HepG2 (cell line): ENCODE results near the gene SNX15. TPM values are rescaled to one million over a fixed set of nuclear protein-coding genes. Genes with fewer than 3 reads are reported as not detected.
A peak's percentile ranks its signal among the peaks of the same experiment; 100 is the strongest.

ENCODE experiments used
- ATAC-seq: fragments of 200-7000 bp; cut with Tn5 transposase; 3 replicates; pipeline ENCODE4 v1.9.1; 2020; ENCODE audit warnings: mild to moderate bottlenecking, moderate library complexity
- BruUV-seq: library from RNA; stranded (reverse); fragments of 400-500 nt; replicated peaks from 2 replicates; lab custom pipeline; 2021; lab: Mats Ljungman, UMichigan
- CTCF ChIA-PET: fragments of 300-600 bp; formaldehyde crosslinking; extraction: SDS; loops from one replicate; lab custom pipeline; 2021; ENCODE audit warnings: low total read pairs, inconsistent platforms, low intra/inter-chr PET ratio; lab: Yijun Ruan, JAX
- POLR2A ChIA-PET: fragments of 350-600 bp; sonication (Branson Sonifier 250); formaldehyde crosslinking; loops from one replicate; lab custom pipeline; 2020; ENCODE audit warnings: antibody characterized with exemption, inconsistent platforms; lab: Yijun Ruan, JAX
- DNase-seq: peaks from one replicate; pipeline ENCODE4 v3.0.0-alpha.2; 2015; ENCODE audit warnings: low spot score
- FAIRE-seq: peaks from 3 replicates; lab custom pipeline; 2011; peaks lifted over from hg19 to GRCh38; lab: Jason Lieb, UNC
- H2AFZ ChIP-seq: one replicate; pipeline ENCODE4 v1.6.1; 2011; ENCODE audit warnings: low read length, inconsistent platforms
- H3K27ac ChIP-seq: fragments of 300-600 bp; 3 replicates; pipeline ENCODE4 v1.8.0; 2011; ENCODE audit warnings: mixed run types, mild to moderate bottlenecking, mixed read lengths, low read length, inconsistent platforms; ENCODE audit not compliant: insufficient read depth; ENCODE audit errors: extremely low read length
- H3K27me3 ChIP-seq, 2 experiments: fragments of 200-600 bp in 1 of 2; 2 replicates in 1 of 2; 3 replicates in 1 of 2; pipeline versions ENCODE4 v1.6.0 to v1.8.0; 2011; ENCODE audit warnings: low read length in 2 of 2, mild to moderate bottlenecking in 2 of 2, moderate library complexity in 2 of 2, inconsistent platforms in 1 of 2; ENCODE audit not compliant: insufficient read depth in 2 of 2, control insufficient read depth in 1 of 2
- H3K36me3 ChIP-seq, 2 experiments: fragments of 200-600 bp in 1 of 2; replicated peaks in 1 of 2; 2 replicates in 1 of 2; 3 replicates in 1 of 2; pipeline versions ENCODE4 v1.5.1 to v1.8.0; 2011; ENCODE audit warnings: low read length in 2 of 2, inconsistent platforms in 1 of 2; ENCODE audit not compliant: insufficient read depth in 2 of 2, control insufficient read depth in 1 of 2
- H3K4me1 ChIP-seq: 2 replicates; pipeline ENCODE4 v1.5.1; 2012; ENCODE audit warnings: low read length, inconsistent platforms; ENCODE audit not compliant: insufficient read depth
- H3K4me2 ChIP-seq: 2 replicates; pipeline ENCODE4 v1.6.0; 2011; ENCODE audit warnings: low read depth, low read length, inconsistent platforms
- H3K4me3 ChIP-seq, 3 experiments: fragments of 200-600 bp in 1 of 3; sonication (generic), shearing (Covaris generic) in 1 of 3; replicated peaks in 1 of 3; 2 replicates each; pipeline ENCODE4 v1.5.1; 2011 to 2016; ENCODE audit warnings: low read length in 3 of 3, inconsistent platforms in 2 of 3, low read depth in 2 of 3, mild to moderate bottlenecking in 2 of 3, control low read depth in 1 of 3, mixed read lengths in 1 of 3; ENCODE audit not compliant: insufficient read depth in 1 of 3
- H3K79me2 ChIP-seq: one replicate; pipeline ENCODE4 v1.6.1; 2011; ENCODE audit warnings: low read length, inconsistent platforms; ENCODE audit not compliant: insufficient read depth
- H3K9ac ChIP-seq: 2 replicates; pipeline ENCODE4 v1.6.0; 2011; ENCODE audit warnings: mild to moderate bottlenecking, low read depth, low read length, inconsistent platforms; ENCODE audit not compliant: insufficient read depth
- H3K9me3 ChIP-seq: 2 replicates; pipeline ENCODE4 v1.5.1; 2012; ENCODE audit warnings: mild to moderate bottlenecking, low read length
- H4K20me1 ChIP-seq: 2 replicates; pipeline ENCODE4 v1.6.0; 2011; ENCODE audit warnings: inconsistent platforms, mild to moderate bottlenecking, low read length, moderate library complexity; ENCODE audit not compliant: insufficient read depth
- HOXD1 ChIP-seq: sonication (generic); formaldehyde crosslinking; IDR thresholded peaks from 2 replicates; pipeline ENCODE4 v1.5.0; 2020; ENCODE audit warnings: missing genetic modification reagents
- KAT8 ChIP-seq: IDR thresholded peaks from 2 replicates; pipeline ENCODE4 v1.6.1; 2016; ENCODE audit warnings: missing genetic modification reagents, missing compliant biosample characterization
- LRRFIP1 ChIP-seq: sonication (generic); formaldehyde crosslinking; conservative IDR thresholded peaks from 2 replicates; pipeline ENCODE4 v1.4.0; 2020; ENCODE audit warnings: missing genetic modification reagents
- MAFG ChIP-seq: sonication (generic); formaldehyde crosslinking; IDR thresholded peaks from 2 replicates; pipeline ENCODE4 v1.5.1; 2020; ENCODE audit warnings: mild to moderate bottlenecking, missing genetic modification reagents
- NFE2L1 ChIP-seq: sonication (generic); formaldehyde crosslinking; IDR thresholded peaks from 2 replicates; pipeline ENCODE4 v1.4.0; 2020; ENCODE audit warnings: missing genetic modification reagents, mild to moderate bottlenecking, borderline replicate concordance
- NR2C2 ChIP-seq: sonication (generic); formaldehyde crosslinking; IDR thresholded peaks from 2 replicates; pipeline ENCODE4 v1.4.0; 2020; ENCODE audit warnings: missing genetic modification reagents, mild to moderate bottlenecking, moderate library complexity, borderline replicate concordance
- PHF5A ChIP-seq: IDR thresholded peaks from one replicate; pipeline ENCODE4 v1.6.1; 2018; ENCODE audit warnings: low read depth, missing genetic modification reagents; ENCODE audit not compliant: unreplicated experiment
- RAD21 ChIP-seq: fragments of 450-650 bp; formaldehyde crosslinking; IDR thresholded peaks from 2 replicates; pipeline ENCODE4 v1.5.0; 2020; ENCODE audit warnings: mild to moderate bottlenecking
- SOX6 ChIP-seq, 2 experiments: fragments of 450-650 bp in 1 of 2; sonication (generic) in 1 of 2; formaldehyde crosslinking in 1 of 2; IDR thresholded peaks; 2 replicates each; pipeline versions ENCODE4 v1.4.0 to v1.6.1; 2017 to 2020; ENCODE audit warnings: antibody characterized with exemption in 1 of 2, mild to moderate bottlenecking in 1 of 2, missing genetic modification reagents in 1 of 2
- SRY ChIP-seq: sonication (generic); formaldehyde crosslinking; IDR thresholded peaks from 2 replicates; pipeline ENCODE4 v1.8.0; 2022; ENCODE audit warnings: mild to moderate bottlenecking, missing genetic modification reagents
- STAT6 ChIP-seq: sonication (generic); formaldehyde crosslinking; IDR thresholded peaks from 2 replicates; pipeline ENCODE4 v1.4.0; 2020; ENCODE audit warnings: missing genetic modification reagents, mild to moderate bottlenecking, borderline replicate concordance
- TMF1 ChIP-seq: sonication (generic); formaldehyde crosslinking; IDR thresholded peaks from 2 replicates; pipeline ENCODE4 v1.8.1; 2022; ENCODE audit warnings: low read depth, missing genetic modification reagents
- U2AF2 ChIP-seq: fragments of 200-400 bp; formaldehyde crosslinking; IDR thresholded peaks from 2 replicates; pipeline ENCODE4 v1.6.1; 2017; ENCODE audit warnings: low read depth, mild to moderate bottlenecking, low read length
- ZNF329 ChIP-seq: sonication (generic); formaldehyde crosslinking; IDR thresholded peaks from 2 replicates; pipeline ENCODE4 v1.9.0; 2021; ENCODE audit warnings: low read depth, mild to moderate bottlenecking, missing genetic modification reagents
- ZNF879 ChIP-seq: sonication (generic); formaldehyde crosslinking; IDR thresholded peaks from 2 replicates; pipeline ENCODE4 v1.8.1; 2023; ENCODE audit warnings: missing genetic modification reagents
- WGBS: methylation state at CpG from one replicate; pipeline ENCODE4 v1.1.6; 2017; ENCODE audit warnings: low lambda C conversion rate; 5-methylcytosine and 5-hydroxymethylcytosine counted together
- in situ Hi-C: cut with HindIII; loops from 2 replicates; pipeline ENCODE4 v1.10.0; 2017; ENCODE audit warnings: low pct_unique_long_range_greater_than_20kb; ENCODE audit not compliant: extremely low pct_ligation_motif_present
- intact Hi-C: fragments of 100-400 bp; cut with micrococcal nuclease; formaldehyde crosslinking; loops from one replicate; pipeline ENCODE4 v1.10.0; 2022; ENCODE audit not compliant: unreplicated experiment
- polyA plus RNA-seq, 8 experiments: library from polyadenylated mRNA; depleted of rRNA in 3 of 8; stranded (reverse) in 7 of 8; unstranded in 1 of 8; fragments of >200 nt; fragmentation: Illumina TruSeq in 4 of 8; extraction: Trizol in 4 of 8; gene quantifications; 2 replicates each; pipeline versions ENCODE4 v1.2.1 to v1.2.3, GENCODE V29; 2011 to 2016; ENCODE audit warnings: low read depth in 4 of 8, missing spikeins in 1 of 8, mixed read lengths in 1 of 8; ENCODE audit not compliant: insufficient read depth in 1 of 8
- total RNA-seq, 5 experiments: library from RNA; depleted of rRNA; stranded (reverse); fragments of >200 nt; fragmentation: Illumina TruSeq; extraction: Trizol; gene quantifications; 2 replicates each; pipeline ENCODE4 v1.2.3, GENCODE V29; 2016; ENCODE audit warnings: low read depth in 1 of 5
- TF ChIP-seq, protein P1 (sequence below): sonication (generic); formaldehyde crosslinking; IDR thresholded peaks from 2 replicates; pipeline ENCODE4 v1.4.0; 2020; ENCODE audit warnings: missing genetic modification reagents, borderline replicate concordance

Gene SNX15
- total and polyA plus RNA-seq, 2 of the 13 experiments (the other 11 are each of a cell fraction or from before 2014, with no cell fraction given), result 19.1 to 22.6 TPM

DNA sequence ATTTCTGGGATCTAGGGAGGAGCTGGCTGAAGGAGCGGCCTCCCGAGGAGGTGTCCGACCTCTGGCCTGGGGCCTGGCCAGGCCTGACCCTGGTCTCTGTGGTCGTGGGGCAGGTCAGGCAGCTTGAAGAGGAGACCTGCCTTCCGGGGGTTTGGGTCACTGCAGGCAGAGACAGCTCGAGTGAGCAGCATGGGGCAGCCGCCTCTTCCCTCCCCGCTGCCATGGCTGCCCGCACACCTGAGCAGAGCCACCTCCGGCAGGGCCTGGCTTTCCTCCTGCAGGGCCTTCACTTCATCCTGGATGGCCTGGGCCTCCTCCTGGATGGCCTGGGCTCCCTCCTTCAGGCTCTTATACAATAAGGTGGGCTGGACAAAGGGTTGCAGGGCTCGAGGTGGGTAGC lies 39.1 kb downstream of the SNX15 start (continued):
- TF ChIP-seq KAT8 (CRISPR knock-in tag) (0 out of 2 replicates have a peak, but pooled peaks have one; percentile 19), NR2C2 (0 out of 2 replicates have a peak, but pooled peaks have one; percentile 27), HOXD1 (CRISPR knock-in tag) (0 out of 2 replicates have a peak, but pooled peaks have one; percentile 27), TMF1 (CRISPR knock-in tag) (no peak)

GRCh38 chr11:65066805-65067291 lies 39.6 kb downstream of the SNX15 start:
- peak overlapping the region; percentile 59 for H3K27ac ChIP-seq
- ChIA-PET POLR2A (interaction anchor here (1.2 to 2.2 kb wide), 11 partner anchors 9 to 356 kb away, joined by 4 to 10 read pairs (median 5); partner anchors contain the start of genes ARL2, NEAT1, SAC3D1 and TM7SF2), CTCF (no interaction called here)
- no peaks in the 10 kb centered on the region for H3K27me3 ChIP-seq
- no peak overlapping the region for H2AFZ ChIP-seq
- peak; percentile 26 for ATAC-seq
- H4K20me1 ChIP-seq, result no peaks in the 10 kb centered on the region
- no TSS peak for BruUV-seq
- intact Hi-C loops (no loop called here), in situ Hi-C loops (loop anchor here (5.0 kb wide), 1 partner anchor 40 kb away; the partner anchor contains the start of gene SNX15)
- H3K36me3 ChIP-seq, result no peaks in the 10 kb centered on the region
- peak; percentile 8 for FAIRE-seq
- no peaks in the 10 kb centered on the region for H3K9me3 ChIP-seq
- peak overlapping the region; percentile 65 to 79 (median 67) for H3K4me3 ChIP-seq
- peaks cover 39% of the 10 kb centered on the region for H3K4me1 ChIP-seq
- DNase-seq, result no peak
- H3K4me2 ChIP-seq, result peak overlapping the region; percentile 87
- peak overlapping the region; percentile 74 for H3K9ac ChIP-seq
- no peaks in the 10 kb centered on the region for H3K79me2 ChIP-seq
- 36% methylated on average over 3 of the region's 4 CpGs for WGBS
- no peak for TF ChIP-seq SRY (CRISPR knock-in tag)
- TF ChIP-seq ZNF879 (CRISPR knock-in tag), result no peak
- TF ChIP-seq U2AF2, result no peak
- no peak for TF ChIP-seq MAFG (CRISPR knock-in tag)
- no peak for TF ChIP-seq SOX6 (IDR thresholded peaks at IDR 0.05)
- TF ChIP-seq SOX6 (CRISPR knock-in tag; IDR thresholded peaks at IDR 0.05), result 0 out of 2 replicates have a peak, but pooled peaks have one; percentile 19
- no peak for TF ChIP-seq RAD21 (CRISPR knock-in tag)
- TF ChIP-seq LRRFIP1 (CRISPR knock-in tag), result no peak
- TF ChIP-seq NFE2L1, result no peak
- no peak for TF ChIP-seq PHF5A (CRISPR knock-in tag)
- TF ChIP-seq STAT6 (CRISPR knock-in tag), result no peak
- TF ChIP-seq, protein P1, sequence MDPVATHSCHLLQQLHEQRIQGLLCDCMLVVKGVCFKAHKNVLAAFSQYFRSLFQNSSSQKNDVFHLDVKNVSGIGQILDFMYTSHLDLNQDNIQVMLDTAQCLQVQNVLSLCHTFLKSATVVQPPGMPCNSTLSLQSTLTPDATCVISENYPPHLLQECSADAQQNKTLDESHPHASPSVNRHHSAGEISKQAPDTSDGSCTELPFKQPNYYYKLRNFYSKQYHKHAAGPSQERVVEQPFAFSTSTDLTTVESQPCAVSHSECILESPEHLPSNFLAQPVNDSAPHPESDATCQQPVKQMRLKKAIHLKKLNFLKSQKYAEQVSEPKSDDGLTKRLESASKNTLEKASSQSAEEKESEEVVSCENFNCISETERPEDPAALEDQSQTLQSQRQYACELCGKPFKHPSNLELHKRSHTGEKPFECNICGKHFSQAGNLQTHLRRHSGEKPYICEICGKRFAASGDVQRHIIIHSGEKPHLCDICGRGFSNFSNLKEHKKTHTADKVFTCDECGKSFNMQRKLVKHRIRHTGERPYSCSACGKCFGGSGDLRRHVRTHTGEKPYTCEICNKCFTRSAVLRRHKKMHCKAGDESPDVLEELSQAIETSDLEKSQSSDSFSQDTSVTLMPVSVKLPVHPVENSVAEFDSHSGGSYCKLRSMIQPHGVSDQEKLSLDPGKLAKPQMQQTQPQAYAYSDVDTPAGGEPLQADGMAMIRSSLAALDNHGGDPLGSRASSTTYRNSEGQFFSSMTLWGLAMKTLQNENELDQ (CRISPR knock-in tag), result no peak
- 0 out of 2 replicates have a peak, but pooled peaks have one; percentile 29 for TF ChIP-seq ZNF329
